Smooth muscle cell (in vitro differentiated cells): Measurements from ENCODE around the gene DOCK2. TPM values are rescaled to one million over a fixed set of nuclear protein-coding genes. Genes with fewer than 3 reads are reported as not detected.

ENCODE experiments used
- DNase-seq: peaks from one replicate; lab custom pipeline; 2025; ENCODE audit not compliant: unreplicated experiment; lab: John Stamatoyannopoulos, UW
- H2AFZ ChIP-seq: fragments of 200-600 bp; sonication (generic); 2 replicates; pipeline ENCODE4 v1.6.0; 2016; ENCODE audit warnings: antibody characterized with exemption, low read depth, mild to moderate bottlenecking
- H3F3A ChIP-seq: fragments of 200-600 bp; sonication (generic); 2 replicates; pipeline ENCODE4 v1.6.0; 2017; ENCODE audit warnings: antibody characterized with exemption, low read depth
- H3K27ac ChIP-seq: fragments of 200-600 bp; sonication (generic); 2 replicates; pipeline ENCODE4 v1.5.1; 2016; ENCODE audit warnings: low read depth, mild to moderate bottlenecking
- H3K27me3 ChIP-seq: fragments of 200-600 bp; sonication (generic); 2 replicates; pipeline ENCODE4 v1.6.1; 2016; ENCODE audit warnings: low read depth, mild to moderate bottlenecking
- H3K36me3 ChIP-seq: fragments of 200-600 bp; sonication (generic); 2 replicates; pipeline ENCODE4 v1.5.1; 2016; ENCODE audit warnings: low read depth
- H3K4me1 ChIP-seq: fragments of 200-600 bp; sonication (generic); 2 replicates; pipeline ENCODE4 v1.5.1; 2016; ENCODE audit warnings: low read depth
- H3K4me2 ChIP-seq: fragments of 200-600 bp; sonication (generic); 2 replicates; pipeline ENCODE4 v1.6.0; 2016; ENCODE audit warnings: mild to moderate bottlenecking
- H3K4me3 ChIP-seq: fragments of 200-600 bp; sonication (generic); 2 replicates; pipeline ENCODE4 v1.5.1; 2016; ENCODE audit warnings: mild to moderate bottlenecking
- H3K79me2 ChIP-seq: fragments of 200-600 bp; sonication (generic); 2 replicates; pipeline ENCODE4 v1.6.0; 2016; ENCODE audit warnings: low read depth, mild to moderate bottlenecking
- H3K9ac ChIP-seq: fragments of 200-600 bp; sonication (generic); 2 replicates; pipeline ENCODE4 v1.6.0; 2016; ENCODE audit warnings: low read depth
- H3K9me3 ChIP-seq: fragments of 200-600 bp; sonication (generic); replicated peaks from 2 replicates; pipeline ENCODE4 v1.5.1; 2016; ENCODE audit warnings: low read depth
- H4K20me1 ChIP-seq: fragments of 200-600 bp; sonication (generic); 2 replicates; pipeline ENCODE4 v1.6.0; 2016; ENCODE audit warnings: low read depth
- WGBS: methylation state at CpG from one replicate; pipeline ENCODE4 v1.1.7; 2016; ENCODE audit warnings: low lambda C conversion rate; 5-methylcytosine and 5-hydroxymethylcytosine counted together
- polyA plus RNA-seq: library from polyadenylated mRNA; unstranded; fragments of >200 nt; fragmentation: Nextera tagmentation; extraction: Ambion mirVana; gene quantifications from 2 replicates; pipeline ENCODE4 v1.2.1, GENCODE V29; 2016
- total RNA-seq: library from RNA; depleted of rRNA; stranded (reverse); fragments of >200 nt; gene quantifications from 2 replicates; pipeline ENCODE4 v1.2.3, GENCODE V29; 2014
- TF ChIP-seq, protein P1 (sequence below): fragments of 200-600 bp; sonication (generic); IDR thresholded peaks from 2 replicates; pipeline ENCODE4 v1.5.1; 2017; ENCODE audit warnings: borderline replicate concordance, mild to moderate bottlenecking, antibody characterized with exemption; ENCODE audit not compliant: insufficient read depth, poor library complexity, severe bottlenecking

The DOCK2 gene
- total and polyA plus RNA-seq, 2 experiments from 2014 or later: 0.73 to 3.0 TPM

GRCh38 chr5:169812786-169813185 is 175.7 kb downstream of the DOCK2 start:
- no peak for DNase-seq
- Histone ChIP-seq H3K36me3 (no peaks in the 10 kb centered on the region), H3K4me3 (no peak overlapping the region), H3K9ac (no peak overlapping the region), H3K4me2 (no peak overlapping the region), H2AFZ (no peak overlapping the region), H3F3A (no peaks in the 10 kb centered on the region), H3K27me3 (peaks cover 3% of the 10 kb centered on the region), H3K27ac (no peak overlapping the region), H4K20me1 (no peaks in the 10 kb centered on the region), H3K79me2 (no peaks in the 10 kb centered on the region), H3K9me3 (no peaks in the 10 kb centered on the region), H3K4me1 (peaks cover 16% of the 10 kb centered on the region)
- WGBS: 71% methylated on average over 6 of the region's 6 CpGs
- TF ChIP-seq, protein P1, sequence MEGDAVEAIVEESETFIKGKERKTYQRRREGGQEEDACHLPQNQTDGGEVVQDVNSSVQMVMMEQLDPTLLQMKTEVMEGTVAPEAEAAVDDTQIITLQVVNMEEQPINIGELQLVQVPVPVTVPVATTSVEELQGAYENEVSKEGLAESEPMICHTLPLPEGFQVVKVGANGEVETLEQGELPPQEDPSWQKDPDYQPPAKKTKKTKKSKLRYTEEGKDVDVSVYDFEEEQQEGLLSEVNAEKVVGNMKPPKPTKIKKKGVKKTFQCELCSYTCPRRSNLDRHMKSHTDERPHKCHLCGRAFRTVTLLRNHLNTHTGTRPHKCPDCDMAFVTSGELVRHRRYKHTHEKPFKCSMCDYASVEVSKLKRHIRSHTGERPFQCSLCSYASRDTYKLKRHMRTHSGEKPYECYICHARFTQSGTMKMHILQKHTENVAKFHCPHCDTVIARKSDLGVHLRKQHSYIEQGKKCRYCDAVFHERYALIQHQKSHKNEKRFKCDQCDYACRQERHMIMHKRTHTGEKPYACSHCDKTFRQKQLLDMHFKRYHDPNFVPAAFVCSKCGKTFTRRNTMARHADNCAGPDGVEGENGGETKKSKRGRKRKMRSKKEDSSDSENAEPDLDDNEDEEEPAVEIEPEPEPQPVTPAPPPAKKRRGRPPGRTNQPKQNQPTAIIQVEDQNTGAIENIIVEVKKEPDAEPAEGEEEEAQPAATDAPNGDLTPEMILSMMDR: no peak

- TF ChIP-seq, protein P1: no peak
- Histone ChIP-seq H3K4me3 (no peak overlapping the region), H2AFZ (no peak overlapping the region), H3K9me3 (no peaks in the 10 kb centered on the region), H3K27me3 (peaks cover 3% of the 10 kb centered on the region), H3K36me3 (no peaks in the 10 kb centered on the region), H3K4me1 (peaks cover 6% of the 10 kb centered on the region), H3K9ac (no peak overlapping the region), H3F3A (no peaks in the 10 kb centered on the region), H3K4me2 (no peak overlapping the region), H4K20me1 (no peaks in the 10 kb centered on the region), H3K79me2 (no peaks in the 10 kb centered on the region), H3K27ac (no peak overlapping the region)
- DNase-seq: no peak
- WGBS: 91% methylated on average over 3 of the region's 3 CpGs
Observed at GRCh38 chr5:169814045-169814444, 177.0 kb downstream of the DOCK2 start.

DNA sequence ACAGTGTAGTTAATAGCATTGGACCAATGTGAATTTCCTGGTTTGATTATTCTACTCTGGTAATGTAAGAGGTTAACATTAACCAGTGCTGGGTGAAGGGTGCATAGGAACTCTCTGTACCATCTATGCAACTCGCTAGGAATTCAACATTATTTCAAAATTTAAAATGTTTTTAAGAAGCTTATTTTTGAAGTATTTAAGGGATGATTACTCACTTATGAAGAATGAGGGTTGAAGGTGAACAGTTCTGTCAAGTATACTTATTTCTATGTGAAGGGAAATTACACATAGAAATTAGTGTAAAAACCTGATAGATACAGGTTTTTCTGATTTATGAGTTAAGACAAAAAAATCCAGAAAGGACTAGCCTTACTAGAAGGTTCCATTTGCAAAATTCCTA is 177.4 kb downstream of the DOCK2 start:
- Histone ChIP-seq H3K36me3 (no peaks in the 10 kb centered on the region), H3F3A (no peaks in the 10 kb centered on the region), H3K79me2 (no peaks in the 10 kb centered on the region), H2AFZ (no peak overlapping the region), H3K9me3 (no peaks in the 10 kb centered on the region), H3K27me3 (peaks cover 3% of the 10 kb centered on the region), H3K4me2 (no peak overlapping the region), H3K9ac (no peak overlapping the region), H3K27ac (no peak overlapping the region), H3K4me3 (no peak overlapping the region), H3K4me1 (peaks cover 3% of the 10 kb centered on the region), H4K20me1 (no peaks in the 10 kb centered on the region)
- 85% methylated on average over 1 of the region's 1 CpG for WGBS
- no peak for DNase-seq
- TF ChIP-seq, protein P1: no peak

DNA sequence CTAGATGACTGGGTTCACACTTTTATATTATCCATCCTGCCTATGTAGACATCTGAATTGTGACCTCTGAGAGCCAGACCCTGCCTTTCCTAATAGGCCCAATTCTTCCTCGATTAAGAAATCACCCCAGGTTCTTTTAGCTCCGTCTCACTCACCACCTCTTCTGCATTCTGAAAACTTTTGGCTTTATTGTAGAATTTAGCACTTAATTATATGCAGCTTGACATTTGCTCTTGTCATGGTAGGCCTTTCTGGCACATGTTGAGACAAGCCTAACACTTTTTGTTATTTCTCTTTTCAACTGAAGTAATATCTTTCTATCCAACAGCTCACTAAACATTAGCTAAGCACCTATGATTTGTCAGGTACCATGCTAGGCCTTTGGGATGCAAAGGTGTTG is 180.0 kb downstream of the DOCK2 start:
- Histone ChIP-seq H3K79me2 (no peaks in the 10 kb centered on the region), H3K27ac (no peak overlapping the region), H3K4me3 (no peak overlapping the region), H3K27me3 (no peaks in the 10 kb centered on the region), H4K20me1 (no peaks in the 10 kb centered on the region), H3K4me1 (no peaks in the 10 kb centered on the region), H3K9ac (no peak overlapping the region), H3K9me3 (no peaks in the 10 kb centered on the region), H3F3A (no peaks in the 10 kb centered on the region), H2AFZ (no peak overlapping the region), H3K4me2 (no peak overlapping the region), H3K36me3 (no peaks in the 10 kb centered on the region)
- DNase-seq: no peak
- 86% methylated on average over 2 of the region's 2 CpGs for WGBS
- TF ChIP-seq, protein P1: no peak
